Measurements from ENCODE around the gene LBP. TPM values are rescaled to one million over a fixed set of nuclear protein-coding genes. Genes with fewer than 3 reads are reported as not detected.
"Not testable (repeated sequence)": the region's sequence is repeated elsewhere in the genome, so short reads cannot be mapped to it uniquely, and the experiment has no call there.

LBP gene
- total and polyA plus RNA-seq, 7 donors: 1.1 to 167 (median 38.8) TPM

DNA sequence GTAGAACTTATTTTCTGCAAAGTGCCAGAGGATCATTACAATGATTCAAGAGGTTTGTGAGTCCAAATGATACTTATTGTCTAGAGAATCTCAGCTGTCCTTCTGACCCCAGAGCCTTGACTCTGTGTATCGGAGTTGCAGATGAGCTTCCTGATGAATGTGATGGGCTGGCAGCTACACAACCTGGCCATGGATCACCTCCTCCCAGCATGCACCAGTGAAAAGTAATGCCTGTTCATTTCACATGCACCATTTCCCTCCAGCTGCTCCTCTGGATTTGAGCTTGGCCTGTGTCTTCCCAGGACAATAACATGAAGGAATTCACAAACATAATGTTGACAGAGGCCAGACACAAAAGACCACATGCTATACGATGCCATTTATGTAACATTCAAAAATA, 58.9 kb downstream of the LBP start:
- H3K4me3 ChIP-seq: no peak overlapping the region
- ATAC-seq: no peak

DNA sequence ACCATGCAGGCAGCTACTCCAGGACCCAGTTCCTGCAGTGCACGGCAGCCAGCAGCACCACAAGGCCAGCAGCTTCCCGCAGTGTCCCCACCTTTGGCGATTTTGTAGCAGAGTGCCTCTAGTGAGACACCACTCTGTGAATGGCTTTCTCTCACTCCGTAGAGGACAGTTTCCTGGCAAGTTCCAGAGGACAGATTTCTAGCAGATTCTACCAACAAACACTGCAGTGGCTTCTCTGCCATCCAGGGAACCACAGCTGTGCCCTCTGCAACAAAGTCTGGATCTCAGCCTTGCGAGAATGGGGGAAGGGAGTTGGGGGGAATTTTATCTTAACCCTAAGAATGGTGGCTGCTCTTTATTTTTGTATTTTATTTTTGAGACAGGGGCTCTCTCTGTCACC, 60.2 kb downstream of the LBP start:
- TF ChIP-seq, protein P1, sequence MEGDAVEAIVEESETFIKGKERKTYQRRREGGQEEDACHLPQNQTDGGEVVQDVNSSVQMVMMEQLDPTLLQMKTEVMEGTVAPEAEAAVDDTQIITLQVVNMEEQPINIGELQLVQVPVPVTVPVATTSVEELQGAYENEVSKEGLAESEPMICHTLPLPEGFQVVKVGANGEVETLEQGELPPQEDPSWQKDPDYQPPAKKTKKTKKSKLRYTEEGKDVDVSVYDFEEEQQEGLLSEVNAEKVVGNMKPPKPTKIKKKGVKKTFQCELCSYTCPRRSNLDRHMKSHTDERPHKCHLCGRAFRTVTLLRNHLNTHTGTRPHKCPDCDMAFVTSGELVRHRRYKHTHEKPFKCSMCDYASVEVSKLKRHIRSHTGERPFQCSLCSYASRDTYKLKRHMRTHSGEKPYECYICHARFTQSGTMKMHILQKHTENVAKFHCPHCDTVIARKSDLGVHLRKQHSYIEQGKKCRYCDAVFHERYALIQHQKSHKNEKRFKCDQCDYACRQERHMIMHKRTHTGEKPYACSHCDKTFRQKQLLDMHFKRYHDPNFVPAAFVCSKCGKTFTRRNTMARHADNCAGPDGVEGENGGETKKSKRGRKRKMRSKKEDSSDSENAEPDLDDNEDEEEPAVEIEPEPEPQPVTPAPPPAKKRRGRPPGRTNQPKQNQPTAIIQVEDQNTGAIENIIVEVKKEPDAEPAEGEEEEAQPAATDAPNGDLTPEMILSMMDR (IDR thresholded peaks at IDR 0.05): no peak
- intact Hi-C loops (cut with DNase I): no loop called here
- no peak for ATAC-seq
- 78 to 82% (median 79%) methylated on average over 5 of the region's 5 CpGs for WGBS, 3 donors
- no peak overlapping the region for H3K27ac ChIP-seq
- peaks cover 0 to 1% of the 10 kb centered on the region in 2 donors for H3K36me3 ChIP-seq (ENCODE audit: insufficient read depth in 1 of 2, low read depth in 1 of 2)
- no peak overlapping the region for H3K4me3 ChIP-seq
- no peaks in the 10 kb centered on the region for H3K9me3 ChIP-seq
- no peak for DNase-seq
- no peaks in the 10 kb centered on the region for H3K27me3 ChIP-seq (ENCODE audit: insufficient read depth in 3 of 3, low read length in 2 of 3)
- H3K4me1 ChIP-seq: no peaks in the 10 kb centered on the region

More for the DNA sequence above, 58.9 kb downstream of the LBP start:
- WGBS, 3 donors: 45 to 58% (median 48%) methylated on average over 2 of the region's 2 CpGs
- Histone ChIP-seq H3K27ac (no peak overlapping the region), H3K36me3 (ENCODE audit: insufficient read depth in 1 of 2, low read depth in 1 of 2) (no peaks in the 10 kb centered on the region), H3K27me3 (ENCODE audit: insufficient read depth in 3 of 3, low read length in 2 of 3) (no peaks in the 10 kb centered on the region), H3K4me1 (no peaks in the 10 kb centered on the region), H3K9me3 (no peaks in the 10 kb centered on the region)
- intact Hi-C loops (cut with DNase I): no loop called here
- TF ChIP-seq, protein P1 (IDR thresholded peaks at IDR 0.05): no peak
- no peak for DNase-seq

DNA sequence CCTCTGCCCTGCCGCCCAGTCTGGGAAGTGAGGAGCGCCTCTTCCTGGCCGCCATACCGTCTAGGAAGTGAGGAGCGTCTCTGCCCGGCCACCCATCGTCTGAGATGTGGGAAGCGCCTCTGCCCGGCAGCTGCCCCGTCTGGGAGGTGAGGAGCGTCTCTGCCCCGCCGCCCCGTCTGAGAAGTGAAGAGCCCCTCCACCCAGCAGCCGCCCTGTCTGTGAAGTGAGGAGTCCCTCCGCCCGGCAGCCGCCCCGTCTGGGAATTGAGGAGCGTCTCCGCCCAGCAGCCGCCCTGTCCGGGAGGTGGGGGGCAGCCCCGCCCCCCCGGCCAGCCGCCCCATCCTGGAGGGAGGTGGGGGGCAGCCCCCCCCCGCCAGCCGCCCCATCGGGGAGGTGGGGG, 61.0 kb downstream of the LBP start:
- TF ChIP-seq, protein P1 (IDR thresholded peaks at IDR 0.05): no peak
- intact Hi-C loops (cut with DNase I): no loop called here
- no peaks in the 10 kb centered on the region for H3K9me3 ChIP-seq
- ATAC-seq (no peak), DNase-seq (no peak)
- no peak overlapping the region for H3K4me3 ChIP-seq
- H3K27ac ChIP-seq: no peak overlapping the region
- no peaks in the 10 kb centered on the region for H3K4me1 ChIP-seq
- peaks cover 0 to 10% of the 10 kb centered on the region in 2 donors for H3K36me3 ChIP-seq (ENCODE audit: insufficient read depth in 1 of 2, low read depth in 1 of 2)
- no peaks in the 10 kb centered on the region for H3K27me3 ChIP-seq (ENCODE audit: insufficient read depth in 3 of 3, low read length in 2 of 3)
- WGBS, 3 donors: 91 to 95% (median 93%) methylated on average over 16 to 29 of the region's 29 CpGs

DNA sequence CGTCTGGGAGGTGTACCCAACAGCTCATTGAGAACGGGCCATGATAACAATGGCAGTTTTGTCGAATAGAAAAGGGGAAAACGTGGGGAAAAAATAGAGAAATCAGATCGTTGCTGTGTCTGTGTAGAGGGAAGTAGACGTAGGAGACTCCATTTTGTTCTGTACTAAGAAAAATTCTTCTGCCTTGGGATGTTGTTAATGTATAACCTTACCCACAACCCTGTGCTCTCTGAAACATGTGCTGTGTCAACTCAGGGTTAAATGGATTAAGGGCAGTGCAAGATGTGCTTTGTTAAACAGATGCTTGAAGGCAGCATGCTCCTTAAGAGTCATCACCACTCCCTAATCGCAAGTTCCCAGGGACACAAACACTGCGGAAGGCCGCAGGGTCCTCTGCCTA, 61.5 kb downstream of the LBP start:
- H3K27me3 ChIP-seq (ENCODE audit: insufficient read depth in 3 of 3, low read length in 2 of 3); H3K9me3 ChIP-seq; ATAC-seq; H3K27ac ChIP-seq; DNase-seq; intact Hi-C loops (cut with DNase I); H3K4me3 ChIP-seq; H3K4me1 ChIP-seq: not testable (repeated sequence)
- 89 to 94% (median 91%) methylated on average over 6 to 9 of the region's 9 CpGs for WGBS, 3 donors
- peaks cover 0 to 15% of the 10 kb centered on the region in 2 donors for H3K36me3 ChIP-seq (ENCODE audit: insufficient read depth in 1 of 2, low read depth in 1 of 2)

DNA sequence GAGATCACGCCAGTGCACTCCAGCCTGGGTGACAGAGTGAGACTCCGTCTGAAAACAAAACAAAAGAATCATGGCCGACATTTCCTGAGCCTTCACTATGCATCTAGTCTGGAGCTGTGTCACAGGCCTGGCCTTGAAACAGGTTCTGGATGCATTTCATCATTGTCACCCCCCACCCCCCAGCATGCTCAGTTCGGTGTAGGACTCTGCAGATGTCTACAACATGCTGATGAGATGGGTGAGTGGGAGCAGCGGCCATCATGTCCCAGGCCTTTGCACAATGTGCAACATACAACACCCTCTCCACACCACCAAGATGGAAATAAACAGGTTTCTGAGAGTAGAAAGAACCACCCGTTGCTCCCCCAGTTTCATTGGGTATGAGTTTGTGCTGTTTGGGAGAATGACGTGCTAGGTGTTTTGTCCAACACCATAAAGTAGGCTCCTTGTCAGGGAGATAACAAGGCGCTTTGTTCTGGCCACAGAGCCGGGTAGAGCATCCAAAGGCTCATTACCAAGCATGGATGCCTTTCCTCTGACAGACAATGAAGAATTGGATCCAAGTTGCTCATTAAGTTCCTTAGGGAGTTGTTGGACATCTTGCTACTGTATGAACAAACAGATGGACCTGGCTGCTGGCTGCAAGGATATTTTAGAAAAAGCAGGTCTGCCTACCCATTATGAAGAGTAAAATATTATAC, 66.7 kb downstream of the LBP start:
- TF ChIP-seq, protein P1 (IDR thresholded peaks at IDR 0.05): no peak
- DNase-seq (no peak), ATAC-seq (no peak)
- H3K27ac ChIP-seq: no peak overlapping the region
- intact Hi-C loops (cut with DNase I): no loop called here
- no peaks in the 10 kb centered on the region for H3K9me3 ChIP-seq
- peaks cover 0 to 52% of the 10 kb centered on the region in 2 donors for H3K36me3 ChIP-seq (ENCODE audit: insufficient read depth in 1 of 2, low read depth in 1 of 2)
- WGBS, 3 donors: 80 to 87% (median 86%) methylated on average over 9 of the region's 9 CpGs
- no peaks in the 10 kb centered on the region for H3K27me3 ChIP-seq (ENCODE audit: insufficient read depth in 3 of 3, low read length in 2 of 3)
- no peak overlapping the region for H3K4me3 ChIP-seq
- no peaks in the 10 kb centered on the region for H3K4me1 ChIP-seq

All from psoas muscle (tissue), 8 donors.